GM18526 (cell line): ENCODE results near the gene ASB13.

Experiments used
- POLR2A ChIP-seq: IDR thresholded peaks from 3 replicates; pipeline ENCODE4 v1.6.1; 2011; ENCODE audit not compliant: insufficient read length; ENCODE audit errors: extremely low read depth

ASB13 gene

GRCh38 chr10:5659702-5660528 is 6.5 kb downstream of the ASB13 start:
- no peak for TF ChIP-seq POLR2A

GRCh38 chr10:5658871-5659618 is 7.3 kb downstream of the ASB13 start:
- TF ChIP-seq POLR2A, result no peak

GRCh38 chr10:5656737-5657579 is 9.4 kb downstream of the ASB13 start:
- no peak for TF ChIP-seq POLR2A

GRCh38 chr10:5655121-5655520 is 11.3 kb downstream of the ASB13 start:
- no peak for TF ChIP-seq POLR2A

GRCh38 chr10:5654218-5654755 is 12.1 kb downstream of the ASB13 start:
- no peak for TF ChIP-seq POLR2A

- TF ChIP-seq POLR2A, result no peak
These were observed 13.6 kb downstream of the ASB13 start for GRCh38 chr10:5652746-5653145.

- no peak for TF ChIP-seq POLR2A
These were observed 15.0 kb downstream of the ASB13 start for GRCh38 chr10:5651388-5651764.

GRCh38 chr10:5650664-5651387 is 15.6 kb downstream of the ASB13 start:
- TF ChIP-seq POLR2A, result no peak

- TF ChIP-seq POLR2A, result no peak
These were observed 16.6 kb downstream of the ASB13 start for GRCh38 chr10:5649746-5650145.

GRCh38 chr10:5648494-5649457 is 17.6 kb downstream of the ASB13 start:
- TF ChIP-seq POLR2A, result no peak

GRCh38 chr10:5647507-5648240 is 18.7 kb downstream of the ASB13 start:
- no peak for TF ChIP-seq POLR2A

GRCh38 chr10:5645944-5646617 is 20.3 kb downstream of the ASB13 start:
- no peak for TF ChIP-seq POLR2A
